Right ventricle myocardium inferior (tissue), 1 donor: ENCODE results near the gene CCDC106. TPM values are rescaled to one million over a fixed set of nuclear protein-coding genes. Genes with fewer than 3 reads are reported as not detected.

Experiments used
- ATAC-seq: fragments of 200-7000 bp; cut with Tn5 transposase; one replicate; pipeline ENCODE4 v1.9.1; 2020; ENCODE audit warnings: mild to moderate bottlenecking, moderate library complexity
- DNase-seq: peaks from one replicate; pipeline ENCODE4 v3.0.0; 2021; ENCODE audit errors: missing footprints
- intact Hi-C: fragments of 100-400 bp; cut with DNase I; formaldehyde crosslinking; loops from one replicate; pipeline ENCODE4 v1.11.0; 2022
- total RNA-seq: library from RNA; stranded (reverse); fragmentation: NEBNext Ultra II Directional; extraction: Animal tissue kit (Norgen Biotek cat#: 25700); gene quantifications from one replicate; pipeline ENCODE4 v1.2.1, GENCODE V29; 2021
- donor health status: DM: no; HTN: yes; CAD: no; lungs with severe emphysema.

The CCDC106 gene
- total RNA-seq, 1 donor from 2014 or later, result 17.4 TPM

- no peak for DNase-seq
- ATAC-seq, result no peak
- intact Hi-C loops, result no loop called here
Measured at GRCh38 chr19:55656988-55657747, 9.2 kb downstream of the CCDC106 start.

GRCh38 chr19:55658846-55659459 is 10.9 kb downstream of the CCDC106 start:
- no peak for DNase-seq
- intact Hi-C loops, result no loop called here
- no peak for ATAC-seq

- DNase-seq (no peak), ATAC-seq (no peak)
- intact Hi-C loops, result no loop called here
Measured at GRCh38 chr19:55659822-55660221, 11.8 kb downstream of the CCDC106 start.

DNA sequence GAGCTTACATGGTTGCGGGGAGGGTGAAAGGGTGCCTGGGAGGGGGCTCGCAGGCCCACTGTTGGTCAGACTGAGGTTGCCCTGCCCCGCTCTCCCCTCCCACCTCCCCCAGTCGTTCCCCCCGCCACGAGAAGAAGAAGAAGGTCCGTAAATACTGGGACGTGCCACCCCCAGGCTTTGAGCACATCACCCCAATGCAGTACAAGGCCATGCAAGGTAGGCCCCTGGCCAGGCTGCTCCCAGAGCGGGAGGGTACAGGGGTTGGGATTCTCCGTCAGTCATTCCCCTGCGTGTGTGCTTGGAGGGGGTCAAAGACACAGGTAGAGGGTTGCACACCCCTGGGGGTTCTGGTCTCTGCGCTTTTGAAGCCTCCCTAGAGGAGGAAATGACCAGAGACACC is 12.4 kb downstream of the CCDC106 start:
- no peak for DNase-seq
- intact Hi-C loops, result no loop called here
- no peak for ATAC-seq

DNA sequence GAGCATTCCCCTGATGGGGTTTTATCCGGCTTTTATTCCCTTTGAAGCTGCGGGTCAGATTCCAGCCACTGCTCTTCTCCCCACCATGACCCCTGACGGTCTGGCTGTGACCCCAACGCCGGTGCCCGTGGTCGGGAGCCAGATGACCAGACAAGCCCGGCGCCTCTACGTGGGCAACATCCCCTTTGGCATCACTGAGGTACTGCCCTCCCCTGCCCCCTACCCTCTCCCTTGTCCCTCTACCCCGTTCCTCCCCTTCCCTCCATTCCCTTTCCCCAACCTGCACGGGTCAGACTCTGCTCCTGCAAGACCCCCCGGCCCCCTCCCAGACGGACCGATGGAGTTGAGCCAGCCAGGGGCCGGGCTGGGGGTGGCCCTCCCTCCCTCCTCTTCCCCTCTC is 13.0 kb downstream of the CCDC106 start:
- no peak for DNase-seq
- no peak for ATAC-seq
- intact Hi-C loops, result no loop called here

- intact Hi-C loops, result no loop called here
- ATAC-seq (no peak), DNase-seq (no peak)
Measured at GRCh38 chr19:55661826-55662225, 13.8 kb downstream of the CCDC106 start.

DNA sequence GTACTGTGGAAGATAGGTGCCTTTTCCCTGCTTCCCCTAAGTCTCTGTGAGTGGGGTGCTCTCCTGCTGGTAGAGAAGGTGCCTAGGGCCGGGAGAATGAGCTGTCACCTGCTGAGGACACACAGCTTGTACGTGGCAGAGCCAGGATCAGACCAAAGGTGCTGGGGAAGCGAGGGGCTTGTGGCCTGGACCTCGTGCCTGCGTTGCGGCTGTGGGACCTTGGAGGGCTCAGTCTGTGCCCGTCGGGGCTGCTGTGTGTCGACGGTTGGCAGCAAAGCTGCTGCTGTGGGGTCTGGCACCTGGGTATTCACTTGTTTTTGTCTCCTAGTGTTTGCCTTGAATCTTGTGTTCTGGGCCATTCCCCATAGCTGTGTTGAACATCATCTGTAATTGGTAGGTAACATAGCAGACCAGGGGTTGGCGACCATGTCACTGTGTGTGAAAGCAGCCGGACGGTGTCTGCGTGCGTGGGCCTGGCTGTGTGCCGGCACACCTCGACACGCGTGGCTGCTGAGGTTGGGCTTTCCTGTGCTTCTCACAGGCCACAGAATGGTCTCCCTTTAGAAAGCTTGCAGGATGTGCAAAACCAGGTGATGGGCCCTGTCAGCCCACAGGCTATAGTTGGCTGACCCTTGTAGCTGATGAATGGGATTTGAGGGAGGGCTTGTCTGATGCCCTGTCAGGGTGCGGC is 16.0 kb downstream of the CCDC106 start:
- ATAC-seq (no peak), DNase-seq (no peak)
- intact Hi-C loops, result no loop called here

DNA sequence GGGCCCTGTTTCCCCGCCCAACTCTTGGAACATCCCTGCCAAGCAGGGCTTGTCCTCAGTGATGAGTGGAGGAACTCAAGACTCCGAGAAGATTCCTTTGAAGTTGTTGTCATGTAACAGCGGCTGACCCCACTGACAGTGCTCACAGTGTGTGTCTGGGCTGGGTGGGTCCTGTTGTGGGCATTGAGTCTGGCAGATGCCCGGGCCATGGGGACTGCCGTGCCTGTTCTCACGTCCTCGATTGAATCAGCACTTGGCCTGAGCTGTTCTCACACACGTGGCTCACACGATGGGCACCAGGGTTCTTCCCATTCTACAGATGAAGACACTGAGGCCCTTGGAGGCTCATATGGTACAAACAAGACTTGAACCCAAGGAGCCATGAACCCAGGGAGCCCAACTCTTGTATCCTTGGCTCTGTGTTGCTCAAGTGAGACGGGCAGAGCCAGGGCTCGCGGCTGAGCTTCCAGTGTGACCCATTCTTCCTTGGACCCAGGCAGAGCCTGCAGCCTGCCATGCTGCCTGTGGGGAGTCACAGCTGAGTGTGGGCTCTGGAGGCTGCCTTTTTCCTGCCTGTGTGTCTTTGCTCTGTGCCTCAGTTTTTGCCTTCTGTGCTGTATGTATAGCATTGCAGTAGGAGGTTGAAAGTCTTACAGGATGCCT is 18.5 kb downstream of the CCDC106 start:
- ATAC-seq (no peak), DNase-seq (no peak)
- intact Hi-C loops, result no loop called here

- no peak for DNase-seq
- intact Hi-C loops, result no loop called here
- no peak for ATAC-seq
Measured at GRCh38 chr19:55667006-55667381, 19.0 kb downstream of the CCDC106 start.

- no peak for DNase-seq
- intact Hi-C loops, result no loop called here
- ATAC-seq, result no peak
Measured at GRCh38 chr19:55667511-55667910, 19.5 kb downstream of the CCDC106 start.

- DNase-seq (no peak), ATAC-seq (no peak)
- intact Hi-C loops, result no loop called here
Measured at GRCh38 chr19:55667958-55668357, 19.9 kb downstream of the CCDC106 start.

GRCh38 chr19:55668603-55669348 is 20.8 kb downstream of the CCDC106 start:
- DNase-seq (no peak), ATAC-seq (no peak)
- intact Hi-C loops, result no loop called here

GRCh38 chr19:55669418-55670279 is 21.6 kb downstream of the CCDC106 start:
- DNase-seq (no peak), ATAC-seq (no peak)
- intact Hi-C loops, result no loop called here

DNA sequence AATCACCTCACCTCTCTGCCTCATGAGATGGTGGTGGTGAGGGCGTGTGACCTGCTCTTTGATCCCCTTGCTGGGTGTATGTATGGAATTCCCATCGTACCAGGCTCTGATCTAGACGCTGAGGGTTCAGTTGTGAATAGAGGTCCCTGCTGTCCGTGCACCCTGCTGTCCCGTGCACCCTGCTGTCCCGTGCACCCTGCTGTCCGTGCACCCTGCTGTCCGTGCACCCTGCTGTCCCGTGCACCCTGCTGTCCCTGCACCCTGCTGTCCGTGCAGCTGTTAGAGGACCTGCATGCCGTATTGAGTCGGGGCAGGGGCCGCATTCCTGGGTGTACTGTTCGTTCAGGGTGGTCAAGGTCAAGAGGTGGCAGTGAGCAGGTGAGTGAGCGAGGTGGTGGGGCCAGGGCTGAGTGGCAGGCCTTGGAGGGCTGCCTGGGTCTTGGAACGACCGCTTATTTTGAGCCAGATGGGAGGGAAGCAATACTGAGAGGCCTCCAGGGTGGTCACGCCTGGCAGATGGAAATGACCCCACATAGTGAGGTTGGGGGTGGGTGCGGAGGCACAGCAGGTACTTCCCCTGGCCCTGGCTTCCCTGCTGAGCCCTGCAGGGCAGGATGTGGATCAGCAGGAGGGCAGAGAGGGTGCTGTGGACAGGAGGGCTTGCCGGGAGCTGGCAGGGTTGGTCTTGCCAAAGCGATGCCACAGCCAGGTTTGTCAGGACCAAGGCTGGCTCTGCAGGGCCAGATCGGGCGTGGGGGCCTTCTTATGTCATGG is 22.5 kb downstream of the CCDC106 start:
- intact Hi-C loops, result no loop called here
- ATAC-seq (no peak), DNase-seq (no peak)

DNA sequence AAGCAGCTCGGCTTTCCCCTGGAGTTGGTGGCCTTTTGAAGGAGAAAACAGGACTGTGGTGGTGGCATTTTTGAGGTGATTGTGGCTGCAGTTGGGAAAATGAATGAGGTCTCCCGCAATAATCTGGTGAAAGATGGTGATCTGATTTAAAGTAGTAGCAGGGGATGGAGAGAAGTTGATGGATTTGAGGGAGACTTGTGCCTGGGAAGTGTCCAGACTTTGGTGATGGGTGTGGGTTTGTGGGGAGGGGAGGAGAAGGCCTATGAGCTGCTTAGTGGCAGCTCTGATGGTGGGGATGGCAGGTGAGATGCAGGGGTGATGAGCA is 23.0 kb downstream of the CCDC106 start:
- intact Hi-C loops, result no loop called here
- DNase-seq (no peak), ATAC-seq (no peak)

- no peak for DNase-seq
- intact Hi-C loops, result no loop called here
- ATAC-seq, result no peak
Measured at GRCh38 chr19:55672418-55672817, 24.4 kb downstream of the CCDC106 start.

DNA sequence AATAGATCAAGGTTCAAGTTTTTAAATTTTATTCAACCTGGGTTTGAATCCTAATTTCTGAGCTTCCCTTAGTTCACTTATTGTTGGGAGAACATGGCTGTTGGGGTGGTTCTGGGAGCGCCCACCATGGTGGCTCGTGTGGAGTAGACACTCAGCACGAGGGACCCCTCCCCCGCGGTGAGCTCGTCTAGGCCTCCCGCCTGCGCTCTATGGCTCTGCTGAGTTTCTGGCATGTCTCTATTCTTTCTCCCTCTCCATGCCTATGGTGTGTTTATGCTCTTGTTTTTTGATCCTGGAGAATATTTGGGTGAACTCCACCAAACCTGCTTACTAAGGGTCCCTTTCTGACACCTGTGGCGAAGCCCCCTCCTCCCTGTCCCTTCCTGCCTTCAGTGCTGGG is 25.5 kb downstream of the CCDC106 start:
- no peak for DNase-seq
- intact Hi-C loops, result no loop called here
- no peak for ATAC-seq

DNA sequence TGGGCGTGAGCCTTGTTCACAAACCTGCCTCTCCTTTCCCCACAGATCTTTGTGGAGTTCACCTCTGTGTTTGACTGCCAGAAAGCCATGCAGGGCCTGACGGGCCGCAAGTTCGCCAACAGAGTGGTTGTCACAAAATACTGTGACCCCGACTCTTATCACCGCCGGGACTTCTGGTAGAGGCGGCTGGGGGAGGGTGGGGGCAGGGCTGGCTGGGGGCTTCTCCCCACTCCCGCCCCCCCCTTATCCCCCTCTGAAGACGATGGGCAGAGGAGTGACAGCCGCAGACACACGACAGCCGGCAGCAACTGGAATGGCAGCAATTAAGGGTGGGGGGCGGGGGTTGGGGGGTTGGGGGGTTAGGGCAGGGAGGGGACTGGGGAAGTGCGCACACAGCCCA is 25.9 kb downstream of the CCDC106 start:
- intact Hi-C loops, result no loop called here

More for the DNA sequence above, 25.9 kb downstream of the CCDC106 start:
- DNase-seq (no peak), ATAC-seq (no peak)
